ENCODE data around the gene ATM.

Gene ATM

GRCh38 chr11:108222574-108223347 lies at the start of gene ATM, which contains the start of gene NPAT:
Gene ATM, plus strand, starts transcription at chr11:108223067. Its CDS starts 4,558 bp downstream, at chr11:108227625.
Gene NPAT, minus strand, starts transcription at chr11:108222638. Its CDS starts 102 bp downstream, at chr11:108222536.
- peak; percentile 99 for DNase-seq

GRCh38 chr11:108177570-108177969 lies 45.3 kb upstream of the ATM start:
- no peak for DNase-seq

- DNase-seq, result no peak
Measured at GRCh38 chr11:108193725-108194124, 29.1 kb upstream of the ATM start.

GRCh38 chr11:108196901-108197300 lies 26.0 kb upstream of the ATM start:
- no peak for DNase-seq

- DNase-seq, result no peak
Measured at GRCh38 chr11:108197351-108197750, 25.5 kb upstream of the ATM start.

GRCh38 chr11:108198833-108199232 lies 24.0 kb upstream of the ATM start:
- DNase-seq, result no peak

GRCh38 chr11:108199446-108200321 lies 23.2 kb upstream of the ATM start:
- no peak for DNase-seq

- DNase-seq, result no peak
Measured at GRCh38 chr11:108203075-108203474, 19.8 kb upstream of the ATM start.

GRCh38 chr11:108204376-108204775 lies 18.5 kb upstream of the ATM start:
- DNase-seq, result no peak

GRCh38 chr11:108204929-108205499 lies 17.9 kb upstream of the ATM start:
- no peak for DNase-seq

GRCh38 chr11:108206171-108206570 lies 16.7 kb upstream of the ATM start:
- no peak for DNase-seq

GRCh38 chr11:108206969-108207682 lies 15.7 kb upstream of the ATM start:
- DNase-seq, result no peak

GRCh38 chr11:108207683-108208060 lies 15.2 kb upstream of the ATM start:
- DNase-seq, result no peak

- DNase-seq, result no peak
Measured at GRCh38 chr11:108210441-108210840, 12.4 kb upstream of the ATM start.

GRCh38 chr11:108213784-108214183 lies 9.1 kb upstream of the ATM start:
- DNase-seq, result no peak

- DNase-seq, result no peak
Measured at GRCh38 chr11:108216988-108217387, 5.9 kb upstream of the ATM start.

- no peak for DNase-seq
Measured at GRCh38 chr11:108218455-108218854, 4.4 kb upstream of the ATM start.

GRCh38 chr11:108218912-108219783 lies 3.7 kb upstream of the ATM start:
- no peak for DNase-seq

- no peak for DNase-seq
Measured at GRCh38 chr11:108220721-108221336, 2.0 kb upstream of the ATM start.

- DNase-seq, result no peak
Measured at GRCh38 chr11:108221371-108221770, 1.5 kb upstream of the ATM start.

- DNase-seq, result no peak
Measured at GRCh38 chr11:108221911-108222573, 825 bp upstream of the ATM start.

All from SHP77 treated with DMSO at 0.1 percent for 48 hours (cell line).